Natural killer cell (primary cell): ENCODE results near the gene PAK6. TPM values are rescaled to one million over a fixed set of nuclear protein-coding genes. Genes with fewer than 3 reads are reported as not detected.
A peak's percentile ranks its signal among the peaks of the same experiment; 100 is the strongest.

Source experiments
- ATAC-seq, 3 donors: fragments of 150-1000 bp in 2 of 3; fragments of 200-7000 bp in 1 of 3; cut with Tn5 transposase; 1 replicate in 1 of 3; 2 replicates in 2 of 3; pipeline ENCODE4 v1.10.0; 2021; ENCODE audit warnings: mild to moderate bottlenecking in 2 of 3, moderate library complexity in 2 of 3
- DNase-seq, 2 donors: peaks; one replicate each; pipeline versions ENCODE4 v3.0.0 to v3.0.0-alpha.2; 2013 to 2021; ENCODE audit warnings: mixed read lengths in 1 of 2
- H3K27ac ChIP-seq: one replicate; pipeline ENCODE4 v1.5.1; 2013; ENCODE audit warnings: mild to moderate bottlenecking, low read length
- H3K27me3 ChIP-seq: one replicate; pipeline ENCODE4 v1.6.1; 2013; ENCODE audit warnings: low read length; ENCODE audit not compliant: control insufficient read depth, insufficient read depth
- H3K36me3 ChIP-seq: one replicate; pipeline ENCODE4 v1.6.1; 2013; ENCODE audit warnings: low read length; ENCODE audit not compliant: control insufficient read depth, insufficient read depth
- H3K4me1 ChIP-seq: one replicate; pipeline ENCODE4 v1.6.1; 2013; ENCODE audit warnings: low read length; ENCODE audit not compliant: control insufficient read depth, insufficient read depth
- H3K4me3 ChIP-seq: one replicate; pipeline ENCODE4 v1.5.1; 2013; ENCODE audit warnings: low read length
- H3K9me3 ChIP-seq: one replicate; pipeline ENCODE4 v1.6.1; 2013; ENCODE audit warnings: low read length; ENCODE audit not compliant: control insufficient read depth, insufficient read depth
- H3K27ac Mint-ChIP-seq, 2 donors: one replicate each; pipeline ENCODE4 v1.8.0; 2022; ENCODE audit warnings: mild to moderate bottlenecking in 2 of 2, mixed read lengths in 2 of 2, moderate library complexity in 1 of 2
- H3K27me3 Mint-ChIP-seq, 2 donors: one replicate each; pipeline ENCODE4 v1.8.0; 2022; ENCODE audit warnings: low read depth in 2 of 2, mixed read lengths in 2 of 2
- H3K36me3 Mint-ChIP-seq: one replicate; pipeline ENCODE4 v1.8.0; 2022; ENCODE audit warnings: mixed read lengths
- H3K4me1 Mint-ChIP-seq, 2 donors: one replicate each; pipeline ENCODE4 v1.8.0; 2022; ENCODE audit warnings: mixed read lengths in 2 of 2
- H3K4me3 Mint-ChIP-seq: one replicate; pipeline ENCODE4 v1.8.0; 2022; ENCODE audit warnings: mild to moderate bottlenecking, moderate library complexity, mixed read lengths
- H3K9me3 Mint-ChIP-seq, 2 donors: one replicate each; pipeline ENCODE4 v1.8.0; 2022; ENCODE audit warnings: mixed read lengths in 2 of 2
- CTCF ChIP-seq: fragments of 200-600 bp; IDR thresholded peaks from one replicate; pipeline ENCODE4 v1.8.0; 2022; ENCODE audit warnings: antibody characterized with exemption
- WGBS: methylation state at CpG from one replicate; pipeline ENCODE4 v1.1.7; 2013; ENCODE audit warnings: missing lambda C conversion rate; ENCODE audit not compliant: insufficient coverage; 5-methylcytosine and 5-hydroxymethylcytosine counted together
- intact Hi-C: fragments of 100-400 bp; cut with micrococcal nuclease; formaldehyde crosslinking; loops from one replicate; pipeline ENCODE4 v1.14.2; 2022
- total RNA-seq, 4 donors: library from RNA; stranded (reverse); fragments of 120-200 nt in 1 of 4; gene quantifications; one replicate each; pipeline versions ENCODE4 v1.2.3 to v1.2.4, GENCODE V29; 2013 to 2022

Gene PAK6
- total RNA-seq, 3 donors from 2014 or later (not counting 1 experiment from before 2014, with no cell fraction given): 7.6 to 10.9 (median 7.9) TPM

GRCh38 chr15:40281057-40281800, 42.4 kb downstream of the PAK6 start:
- Histone ChIP-seq H3K9me3 (no peaks in the 10 kb centered on the region), H3K36me3 (no peaks in the 10 kb centered on the region), H3K27ac (no peak overlapping the region), H3K27me3 (peaks cover 19% of the 10 kb centered on the region), H3K4me3 (no peak overlapping the region), H3K4me1 (peaks cover 33% of the 10 kb centered on the region)
- Mint-ChIP-seq H3K9me3 (no peaks in the 10 kb centered on the region), H3K27me3 (peaks cover 11 to 29% of the 10 kb centered on the region in 2 donors), H3K4me3 (peak overlapping the region; percentile 75), H3K36me3 (no peaks in the 10 kb centered on the region), H3K4me1 (peaks cover 0 to 10% of the 10 kb centered on the region in 2 donors), H3K27ac (no peak overlapping the region)
- no peak for DNase-seq
- no peak for TF ChIP-seq CTCF
- no peak for ATAC-seq
- intact Hi-C loops: no loop called here
- WGBS: 92% methylated on average over 43 of the region's 43 CpGs

GRCh38 chr15:40281801-40282146, 42.9 kb downstream of the PAK6 start:
- intact Hi-C loops: no loop called here
- no peak for TF ChIP-seq CTCF

GRCh38 chr15:40282147-40282868, 43.4 kb downstream of the PAK6 start:
- intact Hi-C loops: no loop called here
- peaks cover 11 to 27% of the 10 kb centered on the region in 2 donors for H3K27me3 Mint-ChIP-seq

More at GRCh38 chr15:40281801-40282146, 42.9 kb downstream of the PAK6 start:
- Histone ChIP-seq H3K4me3 (no peak overlapping the region), H3K4me1 (peaks cover 32% of the 10 kb centered on the region), H3K27ac (no peak overlapping the region), H3K36me3 (peaks cover 4% of the 10 kb centered on the region), H3K27me3 (peaks cover 19% of the 10 kb centered on the region), H3K9me3 (no peaks in the 10 kb centered on the region)
- Mint-ChIP-seq H3K36me3 (no peaks in the 10 kb centered on the region), H3K4me1 (peaks cover 0 to 10% of the 10 kb centered on the region in 2 donors), H3K27me3 (peaks cover 11 to 27% of the 10 kb centered on the region in 2 donors), H3K27ac (no peak overlapping the region), H3K9me3 (no peaks in the 10 kb centered on the region), H3K4me3 (no peak overlapping the region)
- no peak for ATAC-seq
- 19% methylated on average over 51 of the region's 51 CpGs for WGBS
- no peak for DNase-seq

More at GRCh38 chr15:40282147-40282868, 43.4 kb downstream of the PAK6 start:
- Histone ChIP-seq H3K9me3 (no peaks in the 10 kb centered on the region), H3K27me3 (peaks cover 19% of the 10 kb centered on the region), H3K4me3 (peak overlapping the region; percentile 36), H3K27ac (no peak overlapping the region), H3K4me1 (peaks cover 32% of the 10 kb centered on the region), H3K36me3 (peaks cover 9% of the 10 kb centered on the region)
- Mint-ChIP-seq H3K36me3 (no peaks in the 10 kb centered on the region), H3K4me3 (peak overlapping the region; percentile 78), H3K27ac (no peak overlapping the region), H3K9me3 (no peaks in the 10 kb centered on the region), H3K4me1 (peaks cover 0 to 10% of the 10 kb centered on the region in 2 donors)
- ATAC-seq (peak; percentile 79 to 82 (median 82)), DNase-seq (peak; percentile 56 to 72)
- peak; percentile 68 for TF ChIP-seq CTCF
- under 1% methylated on average over 92 of the region's 92 CpGs for WGBS
